ENCODE results near the gene KCNA10. TPM values are rescaled to one million over a fixed set of nuclear protein-coding genes. Genes with fewer than 3 reads are reported as not detected.

Gene KCNA10
- total RNA-seq, 1 donor from 2014 or later = not detected

DNA sequence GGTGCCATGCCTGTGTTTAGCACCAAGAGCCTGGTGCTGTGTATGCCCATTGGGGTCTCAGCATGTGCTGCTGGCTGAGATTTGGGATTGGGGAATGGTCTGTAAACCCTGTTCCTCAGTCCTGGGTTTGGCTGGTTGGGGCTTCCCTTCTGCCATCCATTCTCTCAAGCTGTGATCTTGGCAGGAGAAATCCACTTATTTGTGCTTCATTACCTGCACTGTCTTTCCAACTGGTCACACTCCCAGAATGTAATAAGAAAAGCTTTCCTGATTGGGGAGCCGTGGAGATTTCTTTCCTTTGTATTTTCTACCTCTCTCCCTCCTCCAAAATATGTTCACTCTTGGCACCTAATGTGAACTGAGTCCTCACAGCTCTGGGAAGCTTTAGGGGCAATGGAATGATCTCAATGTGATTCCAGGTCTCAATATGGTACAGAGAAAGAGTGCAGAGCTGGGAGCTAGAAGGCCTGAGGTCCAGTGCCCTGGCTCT is 23.0 kb upstream of the KCNA10 start:
- no peaks in the 10 kb centered on the region for H3K27me3 ChIP-seq (ENCODE audit: control insufficient read depth, insufficient read depth, low read length)
- FAIRE-seq (no peak), DNase-seq (ENCODE audit: low read depth) (no peak)
- TF ChIP-seq CTCF (IDR thresholded peaks at IDR 0.05; ENCODE audit: insufficient read depth, low read length, severe bottlenecking) = no peak
- H3K36me3 ChIP-seq (ENCODE audit: control insufficient read depth, insufficient read depth, low read length) = no peaks in the 10 kb centered on the region
- H3K4me3 ChIP-seq (ENCODE audit: low read depth, low read length) = no peak overlapping the region

- no peaks in the 10 kb centered on the region for H3K27me3 ChIP-seq (ENCODE audit: control insufficient read depth, insufficient read depth, low read length)
- FAIRE-seq (no peak), DNase-seq (ENCODE audit: low read depth) (no peak)
- TF ChIP-seq CTCF (IDR thresholded peaks at IDR 0.05; ENCODE audit: insufficient read depth, low read length, severe bottlenecking) = no peak
- H3K36me3 ChIP-seq (ENCODE audit: control insufficient read depth, insufficient read depth, low read length) = no peaks in the 10 kb centered on the region
- no peak overlapping the region for H3K4me3 ChIP-seq (ENCODE audit: low read depth, low read length)
Measured at GRCh38 chr1:110540891-110541685, 22.1 kb upstream of the KCNA10 start.

DNA sequence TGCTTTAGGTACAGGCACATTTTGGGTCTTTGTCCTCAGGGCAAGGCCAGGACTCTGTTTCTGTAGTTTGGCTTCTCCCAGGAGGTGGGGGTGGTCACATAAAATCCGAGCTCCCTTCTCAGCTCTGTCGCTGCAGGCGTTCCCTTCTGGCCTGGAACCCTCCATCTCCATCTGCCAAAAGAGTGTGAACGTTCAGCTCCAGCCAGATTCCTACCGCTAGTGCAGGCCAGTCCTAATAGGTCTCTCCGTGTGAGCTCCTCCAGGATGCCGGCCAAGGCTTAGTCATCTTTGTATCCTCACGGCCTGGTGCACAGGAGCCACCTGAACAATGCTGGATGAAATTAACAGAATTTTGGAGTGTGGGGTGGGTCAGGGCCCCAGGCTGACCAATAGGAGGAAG is 19.9 kb upstream of the KCNA10 start:
- Histone ChIP-seq H3K4me3 (ENCODE audit: low read depth, low read length) (no peak overlapping the region), H3K27me3 (ENCODE audit: control insufficient read depth, insufficient read depth, low read length) (no peaks in the 10 kb centered on the region), H3K36me3 (ENCODE audit: control insufficient read depth, insufficient read depth, low read length) (no peaks in the 10 kb centered on the region)
- no peak for TF ChIP-seq CTCF (IDR thresholded peaks at IDR 0.05; ENCODE audit: insufficient read depth, low read length, severe bottlenecking)
- DNase-seq (ENCODE audit: low read depth) (no peak), FAIRE-seq (no peak)

DNA sequence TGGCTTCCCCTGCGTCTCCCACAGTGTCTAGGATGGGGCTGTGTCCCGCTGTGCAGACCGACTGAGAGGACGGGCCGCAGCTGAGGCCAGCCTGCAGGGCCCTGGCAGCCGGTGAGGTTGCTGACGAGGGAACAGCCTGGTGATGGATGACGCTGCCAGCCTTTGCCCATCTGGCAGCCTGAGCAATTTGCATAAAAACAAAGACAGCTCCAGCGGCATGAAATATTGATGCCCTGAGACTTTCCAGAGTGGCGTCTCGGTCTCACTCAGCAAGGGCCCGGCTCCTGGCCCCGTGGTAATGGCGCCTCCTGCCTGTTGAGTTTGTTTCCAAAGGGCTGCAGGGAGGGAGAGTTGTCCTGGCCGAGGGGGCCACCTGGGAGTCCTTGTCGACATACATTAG is 19.1 kb upstream of the KCNA10 start:
- FAIRE-seq = no peak
- H3K27me3 ChIP-seq (ENCODE audit: control insufficient read depth, insufficient read depth, low read length) = no peaks in the 10 kb centered on the region
- no peak for DNase-seq (ENCODE audit: low read depth)

DNA sequence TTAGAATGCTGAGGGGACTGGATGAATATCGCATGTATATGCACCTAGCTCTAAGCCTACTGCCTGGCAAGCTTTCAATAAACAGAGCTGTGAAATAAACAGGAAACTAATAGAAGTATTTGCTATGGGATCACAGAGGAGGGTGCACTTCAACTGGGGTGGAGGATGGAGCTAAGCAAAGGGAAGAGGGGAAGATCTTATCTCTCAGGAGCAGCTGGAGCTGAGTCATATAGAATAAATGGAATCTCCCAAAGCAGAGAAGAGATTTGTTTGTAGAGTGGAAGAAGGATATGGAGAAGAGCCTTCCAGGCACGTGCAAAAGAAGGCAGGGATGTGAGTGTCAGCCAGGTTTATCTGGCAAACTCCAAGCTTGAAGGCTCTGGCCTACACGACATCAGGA is 17.0 kb upstream of the KCNA10 start:
- no peak for TF ChIP-seq CTCF (IDR thresholded peaks at IDR 0.05; ENCODE audit: insufficient read depth, low read length, severe bottlenecking)
- Histone ChIP-seq H3K36me3 (ENCODE audit: control insufficient read depth, insufficient read depth, low read length) (no peaks in the 10 kb centered on the region), H3K4me3 (ENCODE audit: low read depth, low read length) (no peak overlapping the region), H3K27me3 (ENCODE audit: control insufficient read depth, insufficient read depth, low read length) (no peaks in the 10 kb centered on the region)
- FAIRE-seq = no peak
- no peak for DNase-seq (ENCODE audit: low read depth)

More for the DNA sequence above, 19.1 kb upstream of the KCNA10 start:
- no peak overlapping the region for H3K4me3 ChIP-seq (ENCODE audit: low read depth, low read length)
- no peaks in the 10 kb centered on the region for H3K36me3 ChIP-seq (ENCODE audit: control insufficient read depth, insufficient read depth, low read length)
- no peak for TF ChIP-seq CTCF (IDR thresholded peaks at IDR 0.05; ENCODE audit: insufficient read depth, low read length, severe bottlenecking)

All from bronchial epithelial cell (primary cell).